Stimulated activated CD8-positive, alpha-beta memory T cell treated with anti-CD3 and anti-CD28 coated beads, Interleukin-15, amount 100 ng/mL, for 4 hours (primary cell): ENCODE measurements around the gene CXorf51B.
"Not testable (repeated sequence)": the region's sequence is repeated elsewhere in the genome, so short reads cannot be mapped to it uniquely, and the experiment has no call there.

Experiments used
- DNase-seq, 2 donors: peaks; one replicate each; pipeline ENCODE4 v3.0.0-alpha.2; 2020; ENCODE audit warnings: low read depth in 2 of 2

The CXorf51B gene

DNA sequence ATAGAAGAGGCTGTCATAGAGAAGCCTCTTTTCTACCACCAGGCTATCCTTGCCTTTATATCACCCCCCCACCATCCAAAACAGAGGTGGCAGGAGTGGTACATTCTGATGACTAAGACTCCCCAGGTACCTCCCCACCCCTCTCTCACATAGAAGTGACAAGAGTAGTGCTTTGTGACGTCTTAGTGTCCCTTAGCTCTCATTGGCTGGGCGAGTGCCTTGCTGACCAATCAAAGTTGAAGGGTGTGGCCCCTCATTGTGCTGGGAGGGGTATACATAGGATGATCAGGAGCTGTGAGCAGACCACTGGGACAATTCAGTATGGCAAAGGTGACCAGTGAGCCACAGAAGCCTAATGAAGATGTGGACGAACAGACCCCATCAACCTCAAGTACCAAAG is at the start of gene CXorf51B:
TSS of gene CXorf51B (plus strand) at position 301 of the 400 bp plus-strand sequence. CDS start at position 322, 21 bp downstream.
- not testable (repeated sequence) for DNase-seq

DNA sequence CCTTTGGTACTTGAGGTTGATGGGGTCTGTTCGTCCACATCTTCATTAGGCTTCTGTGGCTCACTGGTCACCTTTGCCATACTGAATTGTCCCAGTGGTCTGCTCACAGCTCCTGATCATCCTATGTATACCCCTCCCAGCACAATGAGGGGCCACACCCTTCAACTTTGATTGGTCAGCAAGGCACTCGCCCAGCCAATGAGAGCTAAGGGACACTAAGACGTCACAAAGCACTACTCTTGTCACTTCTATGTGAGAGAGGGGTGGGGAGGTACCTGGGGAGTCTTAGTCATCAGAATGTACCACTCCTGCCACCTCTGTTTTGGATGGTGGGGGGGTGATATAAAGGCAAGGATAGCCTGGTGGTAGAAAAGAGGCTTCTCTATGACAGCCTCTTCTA is 5.1 kb downstream of the CXorf51B start, which contains the start of gene CXorf51A:
TSS of gene CXorf51A (minus strand) at position 101 of the 400 bp plus-strand sequence. CDS start at position 80, 21 bp downstream.
- not testable (repeated sequence) for DNase-seq

- no peak for DNase-seq
Observed at GRCh38 chrX:146831994-146832393, 22.4 kb downstream of the CXorf51B start.

DNA sequence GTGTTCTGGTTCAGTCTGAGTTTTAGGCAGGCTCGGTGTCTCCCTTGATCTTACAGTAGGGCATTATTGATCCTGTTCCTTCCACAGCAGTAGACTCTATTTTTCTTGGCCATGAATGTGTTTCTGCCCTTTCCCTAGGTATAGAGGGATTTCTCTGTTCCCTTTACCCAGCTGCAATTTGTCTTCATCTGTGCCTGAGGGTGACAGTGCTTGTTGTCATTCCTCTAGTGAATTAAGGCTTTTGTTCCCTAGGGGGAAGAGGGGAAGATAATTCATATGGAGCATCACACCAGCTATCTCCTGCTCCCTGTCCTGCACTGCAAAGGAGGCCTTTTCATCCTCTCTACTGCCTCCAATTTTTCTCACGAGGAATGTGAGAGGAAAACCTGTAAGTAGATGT is 44.7 kb downstream of the CXorf51B start:
- no peak for DNase-seq
